Cardiac fibroblast (primary cell): ENCODE results near the gene DHTKD1.

Experiments used
- DNase-seq, 2 donors: peaks; one replicate each; pipeline versions ENCODE4 v3.0.0 to v3.0.0-alpha.2; 2010; ENCODE audit warnings: low read depth in 2 of 2
- H3K4me3 ChIP-seq, 2 donors: replicated peaks in 1 of 2; 1 replicate in 1 of 2; 2 replicates in 1 of 2; pipeline ENCODE4 v1.5.1; 2011; ENCODE audit warnings: low read depth in 2 of 2, low read length in 2 of 2, mild to moderate bottlenecking in 2 of 2, moderate library complexity in 1 of 2
- CTCF ChIP-seq: IDR thresholded peaks from one replicate; pipeline ENCODE4 v1.5.1; 2011; ENCODE audit warnings: low read depth, mild to moderate bottlenecking, low read length, inconsistent platforms

The DHTKD1 gene

GRCh38 chr10:12109286-12109685 is 40.5 kb downstream of the DHTKD1 start:
- no peak overlapping the region for H3K4me3 ChIP-seq
- DNase-seq: no peak
- no peak for TF ChIP-seq CTCF

GRCh38 chr10:12111528-12111927 is 42.8 kb downstream of the DHTKD1 start:
- no peak for TF ChIP-seq CTCF
- no peak for DNase-seq
- H3K4me3 ChIP-seq: no peak overlapping the region

- no peak overlapping the region for H3K4me3 ChIP-seq
- DNase-seq: no peak
- no peak for TF ChIP-seq CTCF
These were observed 44.9 kb downstream of the DHTKD1 start for GRCh38 chr10:12113627-12114026.

GRCh38 chr10:12121673-12122072 is 52.9 kb downstream of the DHTKD1 start:
- TF ChIP-seq CTCF: no peak
- DNase-seq: no peak
- H3K4me3 ChIP-seq: no peak overlapping the region

GRCh38 chr10:12129222-12130111 is 60.7 kb downstream of the DHTKD1 start, which contains the start of gene SEC61A2:
TSS of gene SEC61A2 (plus strand) at chr10:12129677. CDS start at chr10:12129788, 111 bp downstream.
- DNase-seq: peak; percentile 89 to 94
- TF ChIP-seq CTCF: no peak
- peak within 1 kb of the TSS; percentile 79 to 94 for H3K4me3 ChIP-seq

- peak overlapping the region; percentile 66 to 94 for H3K4me3 ChIP-seq
- TF ChIP-seq CTCF: peak; percentile 67
- peak; percentile 76 to 77 for DNase-seq
These were observed 61.6 kb downstream of the DHTKD1 start for GRCh38 chr10:12130237-12130872.
